HG03520 (cell line): ENCODE results near the gene ATG2A.

Experiments
- ATAC-seq: cut with Tn5 transposase; IDR thresholded peaks from one replicate; pipeline ENCODE4 v1.9.1; 2021; ENCODE audit warnings: mild to moderate bottlenecking, moderate library complexity; ENCODE audit not compliant: unreplicated experiment

The ATG2A gene

DNA sequence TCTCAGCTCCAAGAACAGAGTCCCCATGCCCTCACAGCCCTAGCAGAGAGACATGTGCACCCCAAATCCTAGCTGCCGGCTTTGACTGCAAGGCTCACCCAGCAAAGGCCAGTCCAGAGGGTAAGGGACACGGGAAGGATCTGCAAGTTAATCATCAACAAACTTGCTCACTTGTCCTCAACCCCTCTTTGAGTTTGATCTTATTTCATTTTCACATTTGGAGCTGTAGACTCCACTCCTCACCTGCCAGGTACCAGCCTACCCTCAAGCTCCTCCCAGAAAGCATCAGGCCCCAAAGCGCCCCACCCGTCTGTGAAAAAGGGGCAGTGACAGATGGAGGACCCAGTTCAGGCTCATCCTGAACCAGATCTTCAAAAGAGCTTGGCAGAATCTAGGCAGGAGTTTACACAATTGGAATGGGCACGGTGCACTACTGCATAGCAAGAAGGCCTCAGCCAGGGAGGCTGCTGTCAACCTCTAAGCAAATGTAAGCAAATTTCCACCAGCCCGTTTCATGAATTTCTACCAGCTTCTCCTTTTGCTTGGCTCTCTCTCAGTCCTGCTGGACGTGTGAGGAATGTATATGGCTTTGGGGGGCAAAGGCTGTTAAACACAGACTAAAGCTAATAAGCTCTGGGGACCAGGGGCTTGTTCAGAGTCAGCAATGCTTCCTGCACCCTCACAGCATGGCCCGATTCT is 44.1 kb downstream of the ATG2A start:
- ATAC-seq: no peak

DNA sequence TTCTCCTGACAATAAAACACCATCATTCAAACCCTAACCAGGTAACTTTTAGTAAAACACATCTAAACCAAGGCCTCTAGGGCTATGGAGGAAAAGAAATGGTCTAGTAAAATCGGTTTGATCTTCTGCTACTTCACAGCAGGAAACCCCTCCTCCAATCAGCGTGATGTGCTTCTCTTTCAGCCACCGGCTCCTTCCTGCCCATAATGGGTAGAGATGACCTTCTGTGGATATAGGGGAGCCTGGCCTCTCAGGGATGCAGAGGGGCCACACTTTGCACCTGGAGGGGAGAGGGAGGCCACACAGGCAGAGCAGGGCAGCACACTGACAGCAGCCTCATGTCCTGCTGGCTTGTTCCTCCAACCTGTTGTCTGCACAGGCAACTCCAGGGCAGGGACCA is 45.5 kb downstream of the ATG2A start:
- no peak for ATAC-seq

DNA sequence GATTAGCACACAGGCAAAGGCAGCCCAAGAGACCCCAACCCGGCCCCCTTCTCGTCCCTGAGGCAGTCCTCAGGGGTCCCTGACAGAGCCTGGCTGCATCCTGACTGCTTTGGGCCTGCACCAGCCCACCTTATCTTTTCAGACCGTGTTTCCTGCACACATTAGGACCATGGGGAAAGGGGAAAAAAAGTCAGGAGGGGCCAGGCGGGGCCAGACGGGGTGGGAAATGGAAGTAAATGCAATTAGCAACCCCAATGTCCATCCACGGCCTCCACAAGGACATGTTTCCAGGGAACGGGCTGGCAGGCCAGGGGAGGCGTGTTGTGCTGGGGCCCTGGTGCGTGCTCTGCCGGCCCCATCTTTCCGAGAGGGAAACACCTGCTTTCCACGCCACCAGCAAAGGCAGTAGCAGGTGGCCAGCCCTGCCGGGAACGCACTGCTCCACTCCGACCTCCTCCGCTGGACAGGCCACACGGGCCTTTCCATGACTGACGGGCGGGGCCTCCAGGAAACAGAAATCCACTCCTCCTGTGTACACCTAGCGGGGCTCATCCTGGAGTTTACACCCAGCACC is 46.0 kb downstream of the ATG2A start:
- ATAC-seq: no peak

DNA sequence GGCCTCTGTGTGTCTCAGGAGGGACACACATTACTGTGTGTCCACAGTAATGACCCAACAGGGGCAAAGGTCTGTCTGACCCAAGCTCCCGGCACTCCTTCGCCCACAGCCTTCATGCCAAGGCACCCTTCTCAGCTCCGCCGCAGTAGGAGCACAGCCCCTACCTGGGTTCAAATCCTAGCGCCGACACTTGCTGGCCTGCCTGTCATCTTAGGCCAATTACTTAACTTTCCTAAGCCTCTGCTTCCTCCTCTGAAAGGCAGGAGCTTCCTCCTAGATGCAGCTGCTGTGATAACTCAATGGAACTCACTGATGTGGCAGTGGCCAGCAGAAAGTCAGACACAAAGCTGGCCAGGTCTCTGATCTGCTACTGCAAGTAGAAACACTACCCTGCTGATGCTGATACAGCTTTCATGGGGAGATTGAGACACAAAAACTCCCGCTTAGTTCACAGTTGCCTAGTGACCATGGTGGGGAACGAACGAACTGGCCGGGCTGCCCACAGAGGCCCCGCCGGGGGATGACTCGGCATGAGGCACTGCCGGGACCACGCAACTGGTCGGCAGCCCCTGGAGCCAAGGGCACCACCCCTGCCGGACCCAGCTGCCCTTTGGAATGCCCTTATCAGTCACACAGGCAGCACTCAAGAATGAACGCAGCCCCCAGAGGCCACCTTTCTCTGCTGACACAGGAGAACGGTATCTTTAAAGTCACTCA is 46.7 kb downstream of the ATG2A start:
- ATAC-seq: no peak

DNA sequence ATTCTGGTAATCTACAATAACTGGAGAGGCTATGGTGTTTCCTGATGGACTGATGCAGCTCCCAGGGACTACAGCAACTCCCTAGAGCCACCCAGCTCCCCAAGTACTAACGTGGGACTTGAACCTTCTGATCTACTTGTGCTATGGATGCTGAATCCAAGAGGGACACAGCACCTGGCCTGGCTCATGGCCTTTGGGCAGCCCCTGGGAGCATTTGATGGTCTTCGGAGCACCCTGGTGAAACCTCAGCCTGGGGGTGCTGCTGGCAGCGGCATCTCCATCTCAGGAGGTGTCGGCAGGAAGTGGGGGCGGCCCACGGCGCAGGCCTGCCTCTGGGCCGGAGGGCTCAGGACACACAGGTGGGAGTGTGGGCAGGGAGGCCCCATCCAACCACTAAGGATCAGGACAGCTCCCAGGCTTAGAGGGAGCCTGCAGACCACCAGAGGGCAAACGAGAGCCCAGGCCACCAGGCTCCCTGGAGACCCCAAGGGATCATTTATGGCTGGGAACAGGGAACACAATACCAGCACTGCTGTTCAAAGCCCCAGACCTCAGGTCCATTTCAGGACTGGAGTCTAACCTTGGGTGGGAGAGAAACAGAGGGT is 47.3 kb downstream of the ATG2A start:
- ATAC-seq: no peak

DNA sequence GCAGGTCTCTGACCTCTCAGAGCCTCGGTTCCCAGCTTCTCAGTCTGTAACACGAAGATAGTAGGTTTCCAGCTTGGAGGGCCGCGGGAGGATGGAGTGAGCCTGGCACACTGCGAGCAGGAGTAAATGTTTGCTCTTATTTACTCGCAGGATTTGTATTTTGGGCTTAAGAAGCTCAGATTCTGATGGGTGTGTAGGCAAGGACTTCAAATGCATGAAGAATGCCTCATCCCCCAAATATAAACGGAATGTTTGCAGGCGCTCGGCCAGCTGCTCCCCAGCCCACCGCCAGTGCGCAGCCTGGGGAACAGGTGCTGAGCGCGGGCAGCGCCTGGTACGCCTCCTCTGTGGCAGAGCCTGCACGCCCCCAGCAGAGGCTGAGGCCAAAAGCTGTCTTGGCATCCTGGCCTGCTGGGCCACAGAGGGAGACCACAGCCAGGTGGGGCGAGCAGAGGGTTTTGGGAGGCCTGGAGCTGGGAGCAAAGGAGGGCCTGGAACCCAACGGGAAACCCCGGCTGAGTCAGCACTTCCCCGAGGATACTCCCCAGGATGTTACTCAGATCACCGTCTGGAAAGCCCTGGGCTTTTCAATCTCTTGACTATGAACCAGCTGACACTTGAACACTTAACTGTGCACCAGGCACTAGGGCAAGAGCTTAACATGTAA is 48.0 kb downstream of the ATG2A start:
- no peak for ATAC-seq

DNA sequence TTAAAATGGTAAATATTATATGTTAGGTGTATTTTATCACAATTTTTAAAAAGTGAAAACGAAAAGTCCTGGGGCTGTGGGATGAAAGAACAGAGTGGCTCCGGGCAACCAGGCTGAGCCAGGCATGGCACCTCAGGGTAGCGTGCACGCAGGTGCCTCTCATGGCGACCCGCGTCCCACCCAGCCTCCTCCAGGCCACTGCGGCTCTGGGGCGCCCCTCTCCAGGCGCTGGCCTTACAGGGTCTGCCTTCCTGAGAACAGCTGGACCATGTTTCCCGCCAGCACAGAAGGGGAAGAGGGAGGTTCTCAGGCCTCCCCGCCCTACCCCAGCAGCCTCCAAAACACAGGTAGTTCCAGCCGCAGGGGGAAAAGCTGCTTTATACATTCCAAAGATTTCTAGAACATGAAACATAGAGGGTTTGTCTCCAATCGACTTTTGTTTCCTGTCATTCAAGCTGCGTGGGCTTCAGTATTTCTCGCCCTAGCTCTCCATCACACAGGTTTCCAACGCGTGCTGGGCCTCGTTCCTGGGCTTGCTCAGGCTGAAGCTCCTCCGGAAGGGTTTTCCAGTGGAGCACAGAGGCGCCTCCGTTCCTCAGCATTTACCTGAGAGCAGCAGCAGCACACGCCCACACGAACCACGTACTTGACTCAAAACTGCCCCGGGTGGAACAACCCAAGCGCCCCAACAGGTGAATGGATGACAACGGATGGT is 49.1 kb downstream of the ATG2A start:
- ATAC-seq: no peak

DNA sequence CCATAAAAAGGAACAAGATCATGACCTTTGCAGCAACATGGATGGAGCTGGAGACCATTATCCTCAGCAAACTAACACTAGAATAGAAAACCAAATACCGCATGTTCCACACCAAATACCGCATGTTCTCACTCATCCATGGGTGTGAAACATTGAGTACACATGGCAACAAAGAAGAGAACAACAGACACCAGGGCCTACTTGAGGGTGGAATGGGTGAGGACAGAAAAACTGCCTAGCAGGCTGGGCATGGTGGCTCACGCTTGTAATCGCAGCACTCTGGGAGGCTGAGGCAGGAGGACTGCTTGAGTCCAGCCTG is 50.9 kb downstream of the ATG2A start:
- ATAC-seq: no peak

DNA sequence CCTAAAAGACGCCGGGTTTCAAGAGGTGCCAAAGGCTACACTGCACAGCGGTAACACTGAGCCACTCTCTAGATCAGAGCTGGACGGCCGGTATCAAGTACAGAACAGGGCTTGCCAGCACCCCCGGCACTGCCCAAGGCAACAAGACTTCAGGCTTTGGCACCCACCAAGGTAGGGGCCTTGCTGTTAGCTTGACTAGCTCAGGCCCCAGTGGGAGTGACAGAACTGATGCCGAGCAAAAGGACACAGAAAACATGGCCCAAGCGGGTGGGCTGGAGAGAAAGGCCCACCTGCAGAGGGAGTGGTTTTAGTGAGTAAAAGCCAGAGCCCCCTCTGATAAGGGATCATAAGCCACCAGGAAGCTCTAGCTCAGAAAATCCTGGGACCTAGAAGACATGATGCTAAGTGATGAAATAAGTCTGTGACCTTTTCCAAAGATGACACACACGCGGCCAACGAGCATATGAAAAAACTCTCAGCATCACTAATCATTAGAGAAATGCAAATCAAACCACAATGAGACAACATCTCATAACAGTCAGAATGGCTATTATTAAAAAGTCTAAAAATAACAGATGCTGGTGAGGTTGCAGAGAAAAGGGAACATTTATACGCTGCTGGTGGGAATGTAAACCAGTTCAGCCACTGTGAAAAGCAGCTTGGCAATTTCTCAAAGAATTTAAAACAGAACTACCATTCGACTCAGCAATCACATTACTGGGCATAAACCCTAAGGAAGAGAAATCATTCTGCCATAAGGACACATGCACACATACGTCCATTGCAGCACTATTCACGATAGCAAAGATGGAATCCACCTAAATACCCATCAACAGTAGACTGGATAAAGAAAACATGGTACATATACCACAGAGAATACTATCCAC is 51.5 kb downstream of the ATG2A start:
- no peak for ATAC-seq

DNA sequence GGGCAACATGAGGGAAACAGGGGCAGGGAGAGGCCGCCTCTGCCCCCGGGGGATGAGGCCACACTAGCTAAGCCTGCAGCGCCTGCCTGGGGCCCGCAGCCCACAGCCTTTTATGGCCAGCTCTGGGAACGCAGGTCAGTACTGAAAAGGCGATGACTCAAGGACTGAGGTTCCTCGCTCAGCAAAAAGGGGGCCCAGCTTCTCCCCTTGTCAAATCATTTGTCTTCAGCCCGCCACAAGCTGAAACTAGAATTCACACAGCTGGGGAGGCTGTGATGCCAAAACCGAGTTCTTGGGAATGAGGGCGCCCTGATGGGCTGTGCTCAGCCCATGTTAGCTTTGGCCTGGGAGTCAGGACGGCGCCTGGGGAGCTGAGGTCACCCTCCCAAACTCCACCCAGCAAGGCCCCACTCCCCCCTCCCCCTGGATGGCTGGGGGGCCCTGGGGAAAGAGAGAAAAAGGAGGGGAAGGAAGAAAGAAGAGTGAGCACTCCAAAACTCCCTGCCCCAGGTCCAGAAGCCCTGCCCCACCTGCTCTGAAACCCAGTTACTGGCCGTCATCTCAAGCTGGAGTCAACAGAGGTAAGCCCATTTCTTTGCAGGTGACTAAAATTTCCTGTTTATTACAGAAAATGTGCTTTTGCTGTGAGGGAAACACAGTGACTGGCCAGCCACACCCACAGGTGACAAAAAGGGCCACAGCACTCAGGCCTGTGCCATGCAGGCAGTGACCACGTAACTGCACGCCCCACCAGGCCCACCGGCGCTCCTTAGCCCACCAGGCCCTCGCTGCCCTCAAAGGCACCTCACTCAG is 52.3 kb downstream of the ATG2A start:
- no peak for ATAC-seq

DNA sequence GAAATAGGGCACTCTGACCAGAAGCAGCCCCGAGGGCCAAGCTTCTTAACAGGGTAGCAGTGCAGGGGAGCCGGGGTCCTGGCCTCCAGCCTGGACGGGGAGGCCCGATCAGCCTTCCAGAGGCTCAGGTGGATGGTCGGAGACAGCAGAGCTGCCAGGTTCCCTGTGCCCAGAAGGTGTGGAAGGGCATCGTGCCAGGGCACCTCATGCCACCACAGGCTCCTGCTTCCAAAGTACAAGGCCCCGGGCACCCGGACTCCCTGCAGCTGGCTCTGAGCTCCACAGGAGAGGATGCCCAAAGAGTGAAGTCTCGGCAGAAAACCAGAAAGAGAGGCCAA is 52.9 kb downstream of the ATG2A start:
- no peak for ATAC-seq

DNA sequence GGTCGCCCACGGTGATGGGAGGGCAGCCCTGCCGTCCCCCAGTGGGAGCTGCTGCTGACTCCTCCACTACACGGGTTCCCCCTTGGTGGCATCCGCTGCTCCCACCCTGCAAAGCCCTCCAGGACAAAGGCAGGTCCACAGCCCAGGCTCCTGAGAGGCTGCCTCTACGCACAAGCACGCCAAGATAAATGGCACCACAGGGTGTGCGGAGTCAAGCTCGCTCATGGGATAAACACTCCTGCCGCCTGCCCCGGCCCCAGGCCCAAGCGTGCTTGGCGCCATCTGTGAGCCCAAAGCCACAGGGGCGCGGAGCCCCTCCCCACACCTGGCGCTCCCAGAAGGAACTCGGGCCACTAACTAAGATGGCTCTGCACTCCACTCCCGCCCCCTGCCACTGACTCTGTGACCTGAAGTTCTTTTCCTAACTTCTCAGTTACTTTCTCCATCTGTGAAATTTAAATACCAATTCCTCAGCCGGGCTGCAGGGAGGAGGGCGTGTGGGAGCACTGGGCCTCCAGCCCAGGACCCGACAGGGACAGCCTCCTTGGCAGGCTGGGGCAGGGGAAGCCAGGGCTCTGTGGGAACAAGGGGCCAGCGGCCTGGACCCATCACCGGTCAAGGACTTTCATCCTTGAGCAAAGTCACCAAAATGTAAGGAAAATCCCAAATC is 53.5 kb downstream of the ATG2A start:
- no peak for ATAC-seq

DNA sequence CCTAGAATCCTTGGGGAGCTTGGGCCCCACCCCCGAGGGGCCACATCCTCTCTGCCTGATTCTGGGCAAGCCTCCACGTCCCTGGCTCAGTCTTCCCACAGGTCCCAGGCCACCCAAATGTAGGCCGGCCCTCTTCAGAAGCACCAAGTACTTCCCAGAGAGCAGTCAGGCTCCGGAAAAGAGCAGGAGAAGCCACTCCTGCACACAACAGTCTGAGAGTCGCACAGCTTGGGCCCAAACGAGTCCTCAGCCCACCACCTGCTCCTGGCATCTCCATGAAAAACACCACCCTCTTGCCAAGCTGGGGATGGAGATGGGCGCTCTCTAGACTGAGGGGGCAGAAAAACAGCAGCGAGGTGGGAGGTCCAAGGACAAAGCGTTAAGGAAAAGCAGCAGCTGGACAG is 54.0 kb downstream of the ATG2A start:
- ATAC-seq: no peak

DNA sequence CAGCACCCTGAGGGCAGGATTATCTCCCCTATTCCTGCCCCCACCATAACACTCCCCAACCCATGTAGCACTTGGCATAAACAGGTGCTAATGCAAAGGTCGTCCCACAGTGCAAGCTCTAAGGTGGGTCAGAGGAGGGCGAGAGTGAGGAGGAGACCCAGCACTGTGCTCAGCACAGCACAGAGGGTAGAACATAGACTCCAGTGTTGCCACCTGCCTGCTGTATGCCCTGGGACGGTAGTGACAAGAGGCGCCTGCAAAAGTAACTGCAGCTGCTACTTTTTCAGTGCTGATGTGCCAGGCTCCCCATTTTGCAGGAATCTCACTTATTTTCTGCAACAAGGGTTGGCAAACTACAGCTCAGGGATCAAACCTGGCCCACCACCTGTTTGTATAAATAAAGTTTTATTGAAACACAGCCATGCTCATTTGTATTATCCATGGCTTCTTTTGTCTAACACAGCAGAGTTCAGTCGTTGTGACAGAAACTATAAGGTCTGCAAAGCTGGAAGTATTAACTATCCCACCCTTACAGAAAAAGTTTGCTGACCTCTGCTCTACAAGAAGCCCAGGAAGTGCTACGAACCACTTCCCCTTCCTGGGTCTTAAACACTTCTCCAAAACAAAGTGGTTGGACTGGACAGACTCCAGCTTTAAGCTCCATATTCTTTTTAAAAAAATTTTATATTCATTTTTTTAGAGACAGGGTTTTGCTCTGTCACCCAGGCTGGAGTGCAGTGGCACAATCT is 55.6 kb downstream of the ATG2A start:
- no peak for ATAC-seq

DNA sequence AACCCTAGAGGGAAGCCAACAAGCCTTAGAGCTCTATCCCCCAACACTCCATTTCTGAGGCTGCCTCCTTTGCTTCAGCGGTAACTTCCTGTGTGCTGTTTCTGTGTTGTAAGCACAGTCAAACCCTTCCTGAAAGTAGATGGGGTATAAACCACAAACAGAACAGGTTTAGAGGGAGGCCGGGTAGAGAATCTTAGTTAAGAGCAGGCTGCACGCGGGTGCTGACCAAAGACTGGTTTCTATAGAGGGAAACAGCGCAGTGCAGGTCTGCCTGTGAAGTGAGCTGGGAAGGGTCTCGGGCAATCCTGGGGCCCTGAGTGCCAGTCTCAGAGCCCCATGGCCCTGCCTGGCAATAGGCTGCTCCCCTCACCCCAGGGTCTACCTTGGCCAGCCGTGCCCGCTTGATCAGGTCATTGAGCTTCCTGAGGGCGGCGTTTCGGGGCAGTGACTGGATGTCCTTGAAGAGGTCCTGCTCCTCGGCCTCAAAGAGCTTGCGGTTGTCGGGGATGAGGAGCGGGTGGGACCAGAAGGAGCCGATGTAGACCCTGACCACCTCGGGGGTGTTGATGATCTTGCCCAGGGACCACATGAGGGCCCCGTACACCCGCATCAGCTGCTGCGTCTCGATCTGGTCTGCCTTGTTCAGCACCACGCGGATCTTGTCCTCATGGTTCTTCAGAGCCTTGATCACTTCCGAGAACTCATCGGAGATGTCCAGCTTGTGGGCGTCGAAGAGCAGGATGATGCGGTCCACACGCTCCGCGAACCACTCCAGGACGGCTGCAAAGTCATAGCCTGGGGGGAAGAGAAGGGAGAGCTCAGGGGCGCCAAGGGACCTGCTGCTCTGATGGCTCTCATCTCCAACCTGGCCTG is 57.2 kb downstream of the ATG2A start:
- ATAC-seq: peak; percentile 69

DNA sequence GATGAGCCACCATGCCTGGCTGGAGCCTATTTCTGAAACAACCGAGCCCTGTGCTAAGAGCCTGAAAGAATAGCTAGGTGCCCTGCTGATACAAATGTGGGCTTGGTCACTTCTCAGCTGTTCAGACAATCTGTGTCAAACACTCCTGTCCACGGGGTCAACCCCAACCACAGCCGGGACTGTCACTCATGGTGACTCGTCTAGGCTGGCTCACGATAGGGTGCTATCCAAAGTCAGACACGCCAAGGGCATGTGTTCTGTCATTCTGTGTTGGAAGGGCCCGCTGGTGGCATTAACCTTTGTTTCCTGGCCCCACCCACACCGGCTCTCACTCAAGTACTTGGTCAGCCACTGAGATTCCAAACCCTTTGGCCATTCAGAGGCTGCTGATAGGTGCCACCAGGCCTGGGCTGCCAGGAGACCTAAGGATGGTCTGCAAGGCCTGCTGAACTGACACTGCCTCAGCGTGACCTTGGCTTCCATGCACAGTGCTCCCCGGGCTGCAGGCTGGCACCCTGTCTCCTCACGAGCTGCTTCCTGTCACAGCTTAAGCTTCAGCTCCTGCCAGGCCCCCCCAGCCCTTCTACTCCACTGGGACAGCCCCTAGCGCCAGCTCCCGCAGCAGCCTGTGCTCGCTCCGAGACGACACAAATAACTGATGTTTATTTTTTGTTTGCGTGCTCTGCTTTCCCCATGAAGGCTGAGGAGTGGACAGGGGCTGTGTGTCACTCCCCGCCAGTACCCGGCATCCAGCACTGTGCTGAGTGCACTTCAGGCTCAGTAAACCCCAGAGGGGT is 58.3 kb downstream of the ATG2A start:
- ATAC-seq: no peak
